ENCODE results near the gene CGN. TPM values are rescaled to one million over a fixed set of nuclear protein-coding genes. Genes with fewer than 3 reads are reported as not detected.
"Not testable (repeated sequence)": the region's sequence is repeated elsewhere in the genome, so short reads cannot be mapped to it uniquely, and the experiment has no call there.

Gene CGN
- total RNA-seq, 1 experiment from 2014 or later: 1.6 TPM

DNA sequence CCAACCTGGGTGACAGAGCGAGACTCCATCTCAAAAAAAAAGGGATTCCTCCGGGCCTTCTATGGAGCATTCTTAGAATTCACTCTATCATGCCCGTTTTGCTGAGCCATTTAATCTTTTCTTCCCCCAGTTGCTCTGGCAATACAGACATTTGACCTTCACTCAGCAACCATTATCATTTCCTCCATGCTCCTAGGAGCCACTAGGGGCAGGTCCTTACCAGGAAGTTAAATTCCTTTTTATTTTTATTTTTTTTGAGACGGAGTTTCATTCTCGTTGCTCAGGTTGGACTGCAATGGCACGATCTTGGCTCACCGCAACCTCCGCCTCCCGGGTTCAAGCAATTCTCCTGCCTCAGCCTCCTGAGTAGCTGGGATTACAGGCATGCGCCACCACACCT, 9.7 kb upstream of the CGN start:
- no peak for DNase-seq (ENCODE audit: low read depth)

DNA sequence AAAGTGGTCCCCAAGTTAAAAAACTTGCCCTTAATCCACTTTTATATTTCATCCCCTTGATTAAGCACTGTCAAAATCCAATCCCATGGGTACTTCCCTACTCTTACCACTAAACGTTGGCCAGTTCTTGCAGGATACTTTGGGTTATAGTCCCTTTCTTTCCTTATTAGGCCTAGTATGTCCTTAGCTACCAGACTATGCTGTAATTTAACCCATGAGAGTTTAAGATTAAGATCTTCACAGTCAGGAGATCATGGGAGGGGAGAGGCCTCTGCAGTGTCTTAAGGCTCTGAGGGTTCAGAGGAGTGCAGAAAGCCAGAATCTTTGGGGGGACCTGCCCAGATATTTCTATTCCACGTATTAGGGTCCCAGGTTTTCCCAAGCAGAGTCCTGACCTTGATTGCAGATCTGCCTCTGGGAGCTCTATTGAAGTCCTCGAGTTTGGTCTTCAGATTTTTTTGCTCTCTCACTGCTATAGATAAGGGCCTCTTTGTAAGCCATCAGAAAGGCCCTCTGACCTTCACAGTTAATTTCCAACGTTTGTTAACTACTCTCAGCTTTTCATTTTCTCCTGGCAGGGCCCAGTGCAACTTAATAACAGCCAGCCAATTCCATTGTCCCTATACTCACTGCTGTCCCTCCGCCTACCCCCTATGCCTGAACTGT, 9.0 kb upstream of the CGN start:
- DNase-seq (ENCODE audit: low read depth): no peak

DNA sequence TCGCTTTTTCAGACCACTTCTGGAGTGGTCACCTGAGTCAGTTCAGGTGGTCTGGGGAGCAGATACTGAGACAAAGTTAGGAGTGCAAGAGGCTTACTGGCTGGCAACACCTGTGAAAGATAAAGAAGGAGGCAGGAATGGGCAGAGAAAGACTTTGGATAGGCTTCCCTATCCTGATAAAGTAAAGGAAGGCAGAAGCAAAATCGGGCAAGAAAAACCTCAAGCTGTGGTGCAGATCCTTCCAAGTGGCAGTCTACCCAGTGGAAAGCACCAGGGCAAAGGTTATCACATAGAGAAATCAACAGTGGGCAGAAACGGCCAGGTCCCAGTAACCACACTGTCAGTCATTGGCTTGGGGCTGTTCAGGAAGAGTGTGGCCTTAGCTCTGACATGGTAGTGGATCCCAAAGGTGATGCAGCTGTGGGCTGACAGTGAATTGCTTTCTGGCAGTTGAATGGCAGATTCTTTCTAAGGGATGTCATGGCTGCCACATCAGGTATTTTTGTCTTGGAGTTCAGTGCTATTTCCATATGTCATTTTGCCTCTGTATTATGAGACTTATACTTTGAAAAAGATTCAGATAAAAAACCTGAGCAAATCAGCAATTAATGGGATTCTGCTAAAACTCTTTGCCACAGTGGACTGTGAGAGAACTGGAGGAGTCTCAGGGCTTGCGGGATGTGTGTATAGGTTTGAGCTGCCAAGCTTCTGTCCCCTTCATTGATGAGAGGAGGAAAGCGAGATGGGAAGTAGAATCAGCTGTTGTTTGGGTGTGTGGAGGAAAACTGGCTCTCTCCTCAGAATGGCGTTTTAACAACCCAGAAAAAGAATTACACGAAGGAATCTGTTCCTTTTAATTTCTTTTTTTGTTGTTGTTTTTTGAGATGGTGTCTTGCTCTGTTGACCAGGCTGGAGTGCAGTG, 8.1 kb upstream of the CGN start:
- no peak for DNase-seq (ENCODE audit: low read depth)

DNA sequence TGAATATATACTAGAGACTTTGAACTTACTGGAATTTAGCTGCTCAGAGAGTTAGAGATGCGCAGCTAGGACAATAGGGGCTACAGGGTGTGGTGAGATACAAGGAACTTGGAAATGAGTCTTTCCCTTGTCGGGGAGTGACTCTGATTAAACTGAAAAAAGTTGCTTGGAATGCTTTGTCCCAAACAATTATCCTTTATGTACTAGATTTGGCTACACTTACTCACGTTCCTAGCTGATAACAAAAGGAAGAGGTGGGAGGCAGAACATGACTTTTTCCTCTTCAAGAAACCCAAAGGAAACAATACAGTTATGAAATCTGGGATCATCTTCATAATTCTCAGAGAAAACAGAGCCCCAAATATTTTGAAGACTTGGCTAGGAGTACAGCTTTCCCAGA, 6.9 kb upstream of the CGN start:
- peak; percentile 47 for DNase-seq (ENCODE audit: low read depth)

DNA sequence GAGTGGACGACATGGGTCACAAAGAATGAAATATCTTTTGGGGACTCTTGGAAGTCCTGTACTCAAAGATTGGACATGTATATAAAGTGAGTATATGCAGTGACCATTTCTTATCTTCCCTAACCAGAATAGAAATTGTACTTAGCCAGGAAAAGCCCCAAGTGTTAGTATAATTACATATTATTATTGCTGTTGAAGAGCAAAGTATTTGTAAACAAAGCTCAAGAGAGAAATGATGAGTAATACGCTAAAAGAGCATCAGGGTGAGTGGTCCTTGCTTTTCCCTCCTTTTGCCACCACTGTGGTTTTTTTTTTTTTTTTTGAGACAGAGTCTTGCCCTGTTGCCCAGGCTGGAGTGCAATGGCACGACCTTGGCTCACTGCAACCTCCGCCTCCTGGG, 6.4 kb upstream of the CGN start:
- DNase-seq (ENCODE audit: low read depth): no peak

DNA sequence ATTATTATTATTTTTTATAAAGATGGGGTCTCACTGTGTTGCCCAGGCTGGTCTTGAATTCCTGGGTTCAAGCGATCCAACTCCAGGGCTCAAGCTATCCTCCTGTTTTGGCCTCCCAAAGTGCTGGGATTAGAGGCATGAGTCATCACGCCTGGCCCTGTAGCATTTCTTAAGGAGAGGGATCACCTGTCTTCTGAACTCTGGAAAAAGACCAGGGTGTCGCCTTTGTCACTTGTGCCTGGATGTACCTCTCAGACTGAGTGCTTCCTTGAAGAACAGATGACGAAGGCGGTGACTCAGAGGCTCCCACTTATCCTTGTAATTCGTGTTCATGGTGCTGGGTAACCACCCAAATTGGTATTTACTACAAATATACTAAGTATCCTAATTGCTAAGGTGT, 2.4 kb upstream of the CGN start:
- DNase-seq (ENCODE audit: low read depth): peak; percentile 22

DNA sequence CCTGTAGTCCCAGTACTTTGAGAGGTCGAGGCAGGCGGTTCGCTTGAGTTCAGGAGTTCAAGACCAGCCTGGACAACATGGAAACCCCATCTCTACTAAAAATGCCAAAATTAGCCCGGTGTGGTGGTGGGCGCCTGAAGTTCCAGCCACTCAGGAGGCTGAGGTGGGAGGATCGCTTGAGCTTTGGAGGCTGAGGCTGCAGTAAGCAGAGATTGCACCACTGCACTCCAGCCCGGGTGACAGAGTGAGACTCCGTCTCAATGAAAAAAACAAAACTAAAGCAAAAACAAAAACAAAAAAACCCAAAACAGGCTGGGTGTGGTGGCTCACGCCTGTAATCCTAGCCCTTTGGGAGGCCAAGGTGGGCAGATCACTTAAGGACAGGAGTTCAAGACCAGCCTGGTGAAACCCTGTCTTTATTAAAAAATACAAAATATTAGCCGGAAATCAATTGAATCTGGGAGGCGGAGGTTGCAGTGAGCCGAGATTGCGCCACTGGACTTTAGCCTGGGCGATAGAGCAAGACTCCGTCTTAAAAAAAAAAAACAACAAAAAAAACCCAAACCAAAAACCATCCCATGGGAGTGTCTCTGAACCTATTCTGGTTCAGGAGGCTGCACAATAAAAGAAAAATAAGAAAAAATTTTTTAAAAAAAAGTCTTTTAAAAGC, 1.7 kb upstream of the CGN start:
- no peak for DNase-seq (ENCODE audit: low read depth)

DNA sequence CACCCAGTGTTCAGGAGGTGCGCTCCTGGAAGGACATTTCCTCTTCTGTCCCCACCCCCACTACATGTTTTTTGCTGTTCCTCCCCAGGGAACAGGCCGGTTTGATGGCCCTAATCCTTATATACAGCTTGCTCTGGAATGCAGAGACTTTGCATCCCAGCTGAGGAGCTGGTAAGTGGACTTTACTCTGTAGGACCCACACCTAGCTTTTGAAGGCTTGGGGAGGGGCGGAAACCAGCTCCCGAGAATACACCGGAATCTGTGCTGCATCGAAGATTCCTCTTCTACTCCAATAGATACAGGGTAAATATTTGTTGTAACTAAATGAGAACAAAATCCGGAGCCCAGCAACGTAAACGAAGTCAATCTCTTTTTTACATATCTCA, 1.2 kb upstream of the CGN start:
- no peak for DNase-seq (ENCODE audit: low read depth)

DNA sequence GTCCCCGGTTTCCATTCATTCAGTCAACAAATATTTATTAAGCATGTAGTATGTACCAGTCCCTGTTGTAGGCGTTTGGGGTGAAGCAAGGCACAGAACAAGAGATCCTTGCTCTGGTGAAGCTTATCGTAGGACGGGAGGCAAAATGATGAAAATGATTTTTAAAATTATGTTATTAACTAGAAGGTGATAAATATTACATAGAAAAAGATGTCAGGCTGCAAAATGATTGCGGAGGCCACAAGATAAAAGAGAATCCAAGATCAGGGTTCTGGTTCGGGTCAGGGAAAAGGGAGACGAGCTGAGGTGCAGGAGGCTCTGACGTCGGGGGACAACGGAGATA, 602 bp upstream of the CGN start:
- no peak for DNase-seq (ENCODE audit: low read depth)

DNA sequence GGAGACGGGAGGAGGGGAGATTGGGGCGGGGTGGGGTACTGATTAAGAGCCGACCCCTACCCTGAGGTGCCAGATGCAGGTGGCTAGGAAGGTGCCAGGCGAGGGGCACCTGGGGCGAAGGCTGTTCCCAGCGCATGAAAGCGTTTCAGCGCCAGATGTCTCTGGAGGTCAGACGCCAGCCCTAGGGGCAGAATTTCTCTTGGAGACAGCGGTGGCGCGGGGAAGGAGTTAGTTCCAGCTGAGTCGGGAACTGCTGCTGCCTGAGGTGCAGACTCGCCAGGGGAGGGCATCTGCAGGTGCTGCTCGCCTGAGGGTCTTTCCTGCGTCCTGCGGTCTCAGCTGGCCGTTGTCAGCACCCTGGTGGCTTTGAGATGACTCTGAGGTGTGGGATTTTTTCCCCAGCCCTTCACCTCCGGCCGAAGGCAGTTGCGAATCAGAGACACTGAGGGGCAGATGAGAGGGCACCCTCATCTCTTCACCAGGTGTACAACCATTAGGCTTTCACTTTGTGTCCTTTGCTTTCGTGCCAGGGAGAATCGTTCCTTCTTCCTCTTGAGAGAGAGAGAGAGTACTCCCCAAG, 539 bp downstream of the CGN start:
- DNase-seq (ENCODE audit: low read depth): peak; percentile 32

DNA sequence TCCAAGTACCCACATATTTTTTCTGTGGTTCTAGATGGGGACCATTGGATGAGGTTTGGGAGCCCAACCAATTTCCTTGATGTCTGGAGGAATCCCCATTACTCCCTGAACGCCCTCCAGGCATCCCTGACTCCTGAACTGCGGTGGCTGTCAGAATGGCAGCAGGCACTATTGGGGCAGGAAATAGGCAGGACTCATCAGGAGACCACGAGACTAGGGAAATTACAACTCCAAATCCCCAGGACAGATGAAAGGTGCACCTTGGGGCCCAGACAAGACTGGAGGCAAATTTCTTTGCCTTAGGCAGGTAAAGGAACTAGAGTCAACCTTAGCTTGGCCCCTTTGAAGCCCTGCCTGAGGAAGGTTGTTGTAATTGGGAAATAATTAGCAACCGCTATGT, 1.1 kb downstream of the CGN start:
- no peak for DNase-seq (ENCODE audit: low read depth)

DNA sequence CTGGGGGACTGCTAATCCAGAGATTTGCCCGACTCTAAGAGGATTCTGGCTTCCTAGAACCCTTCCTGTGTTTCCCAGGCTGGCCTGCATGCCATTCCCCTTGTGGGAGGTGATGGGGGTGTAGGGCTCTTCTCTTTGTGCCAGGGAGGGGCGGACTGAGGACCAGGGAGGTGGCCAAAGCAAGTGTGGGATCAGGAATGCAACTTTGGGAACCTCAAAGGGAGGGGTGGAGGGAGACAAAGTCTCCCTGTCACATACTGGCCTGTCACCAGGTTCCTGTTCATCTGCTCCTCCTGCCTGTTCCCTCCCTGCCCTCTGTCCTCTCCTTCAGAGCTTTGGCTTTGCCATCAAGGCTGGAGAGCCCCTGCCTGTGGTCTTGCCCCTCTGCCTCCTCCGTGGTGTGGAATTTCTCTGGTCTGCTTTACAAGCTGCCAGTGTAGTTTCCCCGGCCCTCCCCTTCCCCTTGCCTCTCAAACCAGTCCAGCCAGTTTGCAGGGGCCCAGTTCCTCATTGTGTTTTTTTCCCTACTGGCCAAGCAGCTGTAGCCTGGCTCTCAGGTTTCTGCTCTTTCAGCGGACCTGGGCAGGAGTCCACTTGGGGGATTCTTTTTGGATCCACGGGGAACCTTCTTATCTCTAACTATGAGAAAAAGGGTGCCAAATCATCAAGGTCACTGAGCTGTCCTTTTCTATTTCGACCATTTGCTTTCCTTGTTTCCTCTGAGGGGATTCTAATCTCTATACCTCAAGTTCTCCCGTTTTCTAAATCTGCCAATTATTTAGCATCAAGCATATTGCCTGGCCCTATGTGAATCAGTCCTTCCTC, 1.8 kb downstream of the CGN start:
- no peak for DNase-seq (ENCODE audit: low read depth)

DNA sequence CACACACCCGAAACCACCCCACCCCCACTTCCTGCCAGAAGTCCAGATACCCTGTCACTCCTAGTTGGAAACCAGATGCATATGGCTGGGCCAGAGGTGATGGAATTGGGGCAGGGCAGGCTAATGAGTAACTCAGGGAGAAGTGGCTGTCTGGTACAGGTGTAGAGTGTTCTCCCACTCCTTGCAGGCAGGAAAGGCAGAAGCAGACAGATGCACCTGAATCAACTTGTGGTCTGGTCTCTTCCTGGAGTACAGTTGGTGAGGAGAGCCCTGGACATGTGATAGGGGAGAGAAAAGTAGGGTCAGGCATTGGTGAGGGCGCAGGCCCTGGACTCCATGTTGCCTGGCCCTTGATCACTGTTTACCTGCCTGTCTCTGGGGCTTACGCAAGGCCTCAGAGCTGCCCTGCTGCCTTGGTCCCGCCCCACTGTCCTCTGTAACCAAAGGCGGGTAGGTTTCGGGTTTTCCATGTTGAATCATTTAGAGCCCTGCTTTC, 2.5 kb downstream of the CGN start:
- peak; percentile 55 for DNase-seq (ENCODE audit: low read depth)

DNA sequence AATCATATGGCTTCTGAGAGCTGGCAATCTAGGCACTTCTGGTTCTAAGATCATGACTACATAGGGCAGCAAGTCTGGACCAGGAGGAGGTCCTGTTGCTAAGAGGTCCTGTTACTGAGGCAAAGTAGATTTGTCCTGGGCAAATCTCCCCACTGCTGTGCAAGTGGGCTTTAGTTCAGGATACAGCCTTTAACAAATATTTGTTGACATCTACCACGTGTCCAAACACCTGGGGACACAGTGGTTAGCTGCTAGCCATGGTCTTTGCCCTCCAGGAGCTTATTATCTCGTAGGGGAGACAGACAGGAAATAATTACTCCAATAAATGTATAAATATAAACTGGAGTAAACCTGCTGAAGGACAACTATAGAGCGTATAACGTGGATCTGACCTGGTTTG, 3.2 kb downstream of the CGN start:
- DNase-seq (ENCODE audit: low read depth): no peak

DNA sequence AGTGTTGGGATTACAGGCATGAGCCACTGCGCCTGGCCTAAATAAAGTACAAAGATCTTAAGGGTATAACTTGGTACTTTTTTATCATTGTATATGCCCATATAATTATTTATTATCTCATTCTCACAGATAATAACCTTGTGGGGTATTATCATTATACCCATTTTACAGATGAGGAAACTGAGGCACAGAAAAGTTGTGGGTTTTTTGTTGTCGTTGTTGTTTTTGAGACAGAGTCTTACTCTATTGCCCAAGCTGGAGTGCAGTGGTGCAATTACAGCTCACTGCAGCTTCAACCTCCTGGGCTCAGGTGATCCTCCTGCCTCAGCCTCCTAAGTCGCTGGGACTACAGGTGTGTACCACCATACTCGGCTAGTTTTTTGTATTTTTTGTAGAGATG, 4.1 kb downstream of the CGN start:
- no peak for DNase-seq (ENCODE audit: low read depth)

DNA sequence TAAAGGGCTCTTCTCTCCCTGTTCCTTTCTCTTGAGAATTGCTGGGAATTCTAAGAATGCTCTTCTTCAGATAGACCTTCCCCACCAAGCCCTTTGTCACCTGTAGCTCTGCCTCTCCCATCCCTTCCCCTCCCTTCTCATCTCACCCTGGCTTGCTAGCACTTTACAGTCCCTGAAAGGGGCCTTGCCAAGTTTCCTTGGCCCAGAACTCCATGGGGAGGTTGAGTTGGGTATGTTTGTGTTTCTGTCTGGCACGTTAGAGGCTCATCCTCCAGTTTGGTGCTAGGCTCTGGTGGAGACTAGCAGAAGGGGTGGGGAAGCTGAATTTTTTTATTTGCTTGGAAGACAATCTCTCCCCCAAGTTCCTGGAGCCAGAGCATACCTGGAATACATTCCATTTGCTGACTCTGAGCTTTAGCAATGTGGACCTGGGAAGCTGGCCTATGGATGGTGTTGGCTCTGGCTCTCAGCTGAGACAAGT, 4.9 kb downstream of the CGN start:
- no peak for DNase-seq (ENCODE audit: low read depth)

DNA sequence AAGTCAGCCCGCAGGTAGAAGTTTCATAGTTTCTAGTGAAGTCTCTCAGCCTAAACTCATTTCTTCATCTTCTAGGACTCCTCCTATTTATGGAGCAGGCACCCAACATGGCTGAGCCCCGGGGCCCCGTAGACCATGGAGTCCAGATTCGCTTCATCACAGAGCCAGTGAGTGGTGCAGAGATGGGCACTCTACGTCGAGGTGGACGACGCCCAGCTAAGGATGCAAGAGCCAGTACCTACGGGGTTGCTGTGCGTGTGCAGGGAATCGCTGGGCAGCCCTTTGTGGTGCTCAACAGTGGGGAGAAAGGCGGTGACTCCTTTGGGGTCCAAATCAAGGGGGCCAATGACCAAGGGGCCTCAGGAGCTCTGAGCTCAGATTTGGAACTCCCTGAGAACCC, 7.2 kb downstream of the CGN start:
- DNase-seq (ENCODE audit: low read depth): no peak

DNA sequence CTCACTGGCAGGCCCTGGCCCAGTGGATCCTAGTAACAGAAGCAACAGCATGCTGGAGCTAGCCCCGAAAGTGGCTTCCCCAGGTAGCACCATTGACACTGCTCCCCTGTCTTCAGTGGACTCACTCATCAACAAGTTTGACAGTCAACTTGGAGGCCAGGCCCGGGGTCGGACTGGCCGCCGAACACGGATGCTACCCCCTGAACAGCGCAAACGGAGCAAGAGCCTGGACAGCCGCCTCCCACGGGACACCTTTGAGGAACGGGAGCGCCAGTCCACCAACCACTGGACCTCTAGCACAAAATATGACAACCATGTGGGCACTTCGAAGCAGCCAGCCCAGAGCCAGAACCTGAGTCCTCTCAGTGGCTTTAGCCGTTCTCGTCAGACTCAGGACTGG, 7.7 kb downstream of the CGN start:
- no peak for DNase-seq (ENCODE audit: low read depth)

DNA sequence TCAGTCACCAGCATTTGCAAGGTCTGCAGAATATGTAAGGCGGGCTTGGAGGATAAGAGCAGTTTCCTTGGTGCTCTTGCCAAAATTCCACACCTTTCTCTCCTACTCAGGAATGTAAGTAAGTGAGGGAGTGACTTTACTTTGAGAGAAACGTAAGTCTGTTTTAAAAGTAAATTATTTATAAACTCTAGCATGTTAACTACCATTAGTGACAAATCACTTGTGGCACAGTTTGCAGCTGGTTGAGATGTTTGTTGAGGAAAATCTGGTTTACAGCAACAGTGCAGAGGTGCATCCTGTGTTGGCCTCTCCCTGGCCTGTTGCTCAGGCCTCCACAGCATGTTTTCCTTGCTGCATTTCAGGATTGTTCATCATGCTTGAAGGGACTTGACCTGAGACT, 8.5 kb downstream of the CGN start:
- no peak for DNase-seq (ENCODE audit: low read depth)

DNA sequence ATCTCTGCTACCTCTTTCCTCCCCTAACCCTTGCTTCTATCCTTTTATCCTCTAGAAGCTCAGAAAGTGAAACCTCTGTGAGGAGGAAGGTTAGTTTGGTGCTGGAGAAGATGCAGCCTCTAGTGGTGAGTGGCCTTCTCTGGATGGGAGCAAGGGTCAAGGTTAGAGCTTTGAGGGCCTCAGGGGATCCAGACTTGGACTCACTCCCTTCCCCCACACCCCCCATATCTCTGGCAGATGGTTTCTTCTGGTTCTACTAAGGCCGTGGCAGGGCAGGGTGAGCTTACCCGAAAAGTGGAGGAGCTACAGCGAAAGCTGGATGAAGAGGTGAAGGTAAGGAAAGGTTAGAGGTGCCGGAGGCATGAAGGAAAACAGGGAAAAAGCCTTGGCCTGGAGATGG, 9.2 kb downstream of the CGN start:
- no peak for DNase-seq (ENCODE audit: low read depth)

DNA sequence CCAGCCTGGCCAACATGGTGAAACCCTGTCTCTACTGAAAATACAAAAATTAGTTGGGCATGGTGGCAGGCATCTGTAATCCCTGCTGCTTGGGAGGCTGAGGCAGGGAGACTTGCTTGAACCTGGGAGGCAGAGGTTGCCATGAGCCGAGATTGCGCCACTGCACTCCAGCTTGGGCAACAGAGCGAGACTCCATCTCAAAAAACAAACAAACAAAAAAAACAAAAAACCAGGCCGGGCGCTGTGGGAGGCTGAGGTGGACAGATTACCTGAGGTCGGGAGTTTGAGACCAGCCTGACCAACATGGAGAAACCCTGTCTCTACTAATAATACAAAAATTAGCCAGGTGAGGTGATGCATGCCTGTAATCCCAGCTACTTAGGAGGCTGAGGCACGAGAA, 11.2 kb downstream of the CGN start:
- not testable (repeated sequence) for DNase-seq (ENCODE audit: low read depth)

Data from HT1080 (cell line).